ENCODE results near the gene SUPT7L.

Gene SUPT7L

DNA sequence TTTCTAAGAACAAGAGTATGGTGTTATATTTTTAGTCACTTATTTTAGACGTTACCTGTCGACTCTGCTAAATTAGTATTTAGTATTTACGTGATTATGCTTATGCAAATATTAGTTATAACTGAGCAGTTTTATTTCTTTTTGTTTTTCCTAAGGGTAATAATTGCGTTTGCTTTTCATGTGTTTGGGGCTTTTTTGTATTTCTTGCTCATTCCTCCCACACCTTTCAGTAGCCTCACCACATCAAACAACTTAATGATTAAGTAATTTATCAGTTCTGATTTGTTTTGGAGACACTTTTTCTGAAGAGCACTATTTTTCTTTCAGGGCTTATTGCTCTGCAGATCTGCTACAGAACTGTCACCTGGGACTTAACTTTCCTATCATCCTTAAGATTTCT, 7.8 kb upstream of the SUPT7L start:
- DNase-seq (ENCODE audit: low read depth), result no peak
- TF ChIP-seq, protein P1, sequence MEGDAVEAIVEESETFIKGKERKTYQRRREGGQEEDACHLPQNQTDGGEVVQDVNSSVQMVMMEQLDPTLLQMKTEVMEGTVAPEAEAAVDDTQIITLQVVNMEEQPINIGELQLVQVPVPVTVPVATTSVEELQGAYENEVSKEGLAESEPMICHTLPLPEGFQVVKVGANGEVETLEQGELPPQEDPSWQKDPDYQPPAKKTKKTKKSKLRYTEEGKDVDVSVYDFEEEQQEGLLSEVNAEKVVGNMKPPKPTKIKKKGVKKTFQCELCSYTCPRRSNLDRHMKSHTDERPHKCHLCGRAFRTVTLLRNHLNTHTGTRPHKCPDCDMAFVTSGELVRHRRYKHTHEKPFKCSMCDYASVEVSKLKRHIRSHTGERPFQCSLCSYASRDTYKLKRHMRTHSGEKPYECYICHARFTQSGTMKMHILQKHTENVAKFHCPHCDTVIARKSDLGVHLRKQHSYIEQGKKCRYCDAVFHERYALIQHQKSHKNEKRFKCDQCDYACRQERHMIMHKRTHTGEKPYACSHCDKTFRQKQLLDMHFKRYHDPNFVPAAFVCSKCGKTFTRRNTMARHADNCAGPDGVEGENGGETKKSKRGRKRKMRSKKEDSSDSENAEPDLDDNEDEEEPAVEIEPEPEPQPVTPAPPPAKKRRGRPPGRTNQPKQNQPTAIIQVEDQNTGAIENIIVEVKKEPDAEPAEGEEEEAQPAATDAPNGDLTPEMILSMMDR (conservative IDR thresholded peaks at IDR 0.05; ENCODE audit: control insufficient read depth, insufficient read depth, low read depth, low read length), result no peak
- H3K4me3 ChIP-seq (ENCODE audit: control insufficient read depth, low read depth, low read length), result no peak overlapping the region

DNA sequence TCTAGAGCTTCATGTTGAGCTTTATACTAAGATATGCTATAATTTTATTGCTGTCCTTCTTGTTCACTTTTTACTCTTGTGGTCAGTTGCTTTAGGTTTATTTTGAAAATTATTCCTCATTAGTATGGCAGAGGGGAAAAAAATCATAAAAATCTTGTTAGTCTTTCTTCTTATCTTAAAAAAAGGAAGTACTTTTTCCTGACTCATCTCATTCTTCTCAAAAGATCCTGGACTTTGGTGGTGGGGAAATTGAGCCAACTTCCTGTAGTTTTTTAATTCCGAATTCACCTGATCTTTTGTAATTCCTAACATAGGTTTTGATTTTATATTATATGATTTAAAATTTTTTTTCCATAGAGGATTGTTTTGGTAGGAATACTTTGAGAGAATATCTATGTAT, 4.0 kb upstream of the SUPT7L start:
- no peak overlapping the region for H3K4me3 ChIP-seq (ENCODE audit: control insufficient read depth, low read depth, low read length)
- no peak for DNase-seq (ENCODE audit: low read depth)
- TF ChIP-seq, protein P1 (conservative IDR thresholded peaks at IDR 0.05; ENCODE audit: control insufficient read depth, insufficient read depth, low read depth, low read length), result no peak

DNA sequence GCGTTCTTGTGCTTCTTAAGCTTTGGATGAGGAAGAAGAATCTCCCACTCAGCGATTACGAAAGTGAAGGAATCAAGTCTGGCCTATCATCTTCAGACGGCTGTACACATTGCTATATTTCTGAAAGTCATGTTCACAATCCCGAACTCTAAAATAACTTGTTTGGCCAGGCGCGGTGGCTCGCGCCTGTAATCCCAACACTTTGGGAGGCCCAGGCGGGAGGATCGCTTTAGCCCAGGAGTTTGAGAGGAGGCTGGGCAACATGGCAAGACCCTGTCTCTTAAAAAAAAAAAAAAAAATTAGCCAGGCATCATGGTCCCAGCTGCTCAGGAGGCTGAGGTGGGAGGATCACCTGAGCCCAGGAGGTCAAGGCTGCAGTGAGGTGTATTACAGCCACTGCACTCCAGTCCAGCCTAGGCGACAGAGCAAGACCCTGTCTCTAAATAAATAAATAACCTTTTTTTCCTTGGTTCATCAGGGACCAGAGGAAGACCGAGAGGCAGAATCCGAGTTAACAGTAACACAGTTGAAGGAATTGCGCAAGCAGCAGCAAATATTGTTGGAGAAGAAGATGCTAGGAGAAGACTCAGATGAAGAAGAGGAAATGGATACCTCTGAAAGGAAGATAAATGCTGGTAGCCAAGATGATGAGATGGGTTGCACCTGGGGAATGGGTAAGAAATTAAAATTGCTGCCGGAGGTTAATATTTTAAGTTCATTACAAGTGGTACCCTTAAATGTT, 1.4 kb upstream of the SUPT7L start:
- H3K4me3 ChIP-seq (ENCODE audit: control insufficient read depth, low read depth, low read length), result peak overlapping the region; percentile 95
- TF ChIP-seq, protein P1 (conservative IDR thresholded peaks at IDR 0.05; ENCODE audit: control insufficient read depth, insufficient read depth, low read depth, low read length), result no peak
- DNase-seq (ENCODE audit: low read depth), result no peak

DNA sequence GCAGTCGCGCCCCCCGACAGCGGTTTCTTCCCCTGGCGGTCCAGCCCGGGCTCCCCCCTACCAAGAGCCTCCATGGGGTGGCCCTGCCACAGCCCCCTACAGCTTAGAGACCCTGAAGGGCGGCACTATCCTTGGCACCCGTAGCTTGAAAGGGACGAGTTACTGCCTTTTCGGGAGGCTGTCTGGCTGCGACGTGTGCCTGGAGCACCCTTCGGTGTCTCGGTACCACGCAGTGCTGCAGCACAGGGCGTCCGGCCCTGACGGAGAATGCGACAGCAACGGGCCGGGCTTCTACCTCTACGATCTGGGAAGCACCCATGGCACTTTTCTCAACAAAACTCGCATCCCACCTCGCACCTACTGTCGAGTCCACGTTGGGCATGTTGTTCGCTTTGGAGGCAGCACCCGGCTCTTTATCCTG, 750 bp upstream of the SUPT7L start:
- peak overlapping the region; percentile 95 for H3K4me3 ChIP-seq (ENCODE audit: control insufficient read depth, low read depth, low read length)
- TF ChIP-seq, protein P1 (conservative IDR thresholded peaks at IDR 0.05; ENCODE audit: control insufficient read depth, insufficient read depth, low read depth, low read length), result no peak
- no peak for DNase-seq (ENCODE audit: low read depth)

DNA sequence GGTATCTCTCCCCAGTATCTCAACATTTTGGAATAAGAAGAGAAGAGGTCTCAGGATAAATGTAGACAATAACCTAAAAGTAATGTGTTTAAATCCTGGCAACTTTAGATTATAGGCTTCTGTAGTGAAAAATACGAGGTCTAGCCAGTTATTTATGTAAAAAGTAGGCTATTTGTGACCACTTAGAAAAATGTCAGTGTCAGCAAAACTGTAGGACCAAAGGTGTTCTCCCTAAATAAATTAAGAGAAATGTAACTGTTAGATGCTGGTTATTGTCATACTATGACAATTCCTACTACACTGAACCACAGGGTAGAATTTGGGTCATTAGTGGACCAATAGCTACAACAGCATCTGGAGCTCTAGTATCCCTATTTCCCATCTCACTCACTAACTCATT, 2.0 kb downstream of the SUPT7L start:
- DNase-seq (ENCODE audit: low read depth), result no peak
- TF ChIP-seq, protein P1 (conservative IDR thresholded peaks at IDR 0.05; ENCODE audit: control insufficient read depth, insufficient read depth, low read depth, low read length), result no peak
- no peak overlapping the region for H3K4me3 ChIP-seq (ENCODE audit: control insufficient read depth, low read depth, low read length)

DNA sequence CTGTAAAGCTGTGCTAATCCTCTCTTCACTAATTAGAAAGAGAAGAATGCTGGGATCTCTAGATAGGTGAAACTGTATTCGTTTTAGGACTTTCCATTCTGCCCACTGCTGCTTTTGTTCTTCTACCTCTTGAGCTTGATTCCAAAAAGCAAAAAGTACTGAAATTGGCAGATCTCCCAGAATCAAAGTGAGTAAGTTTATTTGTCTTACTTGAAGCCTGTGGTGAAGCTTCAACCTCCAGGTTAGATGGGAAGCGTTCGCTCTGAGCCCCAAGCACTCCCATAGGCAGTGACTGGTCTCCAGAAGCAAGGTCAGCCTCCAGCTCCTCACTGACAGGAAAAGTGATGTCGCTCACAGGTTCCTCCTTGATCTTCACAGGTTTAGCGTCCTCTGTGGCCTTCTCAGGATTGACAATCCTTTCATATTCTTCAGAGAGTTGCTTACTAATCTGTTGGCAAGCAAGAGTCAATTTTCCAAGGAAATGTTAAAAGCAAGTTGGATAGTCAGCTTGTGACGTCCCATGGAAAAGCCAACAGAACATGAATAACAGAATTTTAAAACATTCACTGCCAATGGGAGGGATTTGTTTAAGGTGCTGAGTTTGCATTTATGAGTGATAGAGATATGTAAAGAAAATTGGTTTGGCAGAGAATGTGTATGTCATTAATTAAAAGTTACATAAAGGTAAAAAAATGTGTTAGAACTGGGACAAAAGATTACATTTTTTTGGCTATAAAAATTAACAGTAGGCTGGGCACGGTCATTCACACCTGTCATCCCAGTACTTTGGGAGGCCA, 8.1 kb downstream of the SUPT7L start:
- peak; percentile 72 for DNase-seq (ENCODE audit: low read depth)
- TF ChIP-seq, protein P1 (conservative IDR thresholded peaks at IDR 0.05; ENCODE audit: control insufficient read depth, insufficient read depth, low read depth, low read length), result no peak
- H3K4me3 ChIP-seq (ENCODE audit: control insufficient read depth, low read depth, low read length), result no peak overlapping the region

Data from fibroblast of mammary gland (primary cell).